Measurements from ENCODE around the gene MYO1D.
A peak's percentile ranks its signal among the peaks of the same experiment; 100 is the strongest.

MYO1D gene

GRCh38 chr17:32487473-32488176, 389.3 kb downstream of the MYO1D start:
- DNase-seq (ENCODE audit: low spot score): peak; percentile 51

GRCh38 chr17:32486701-32487472, 390.0 kb downstream of the MYO1D start, which contains the start of gene CDK5R1:
Gene CDK5R1, plus strand, starts transcription at chr17:32486993. Its CDS starts 628 bp downstream, at chr17:32487621.
- DNase-seq (ENCODE audit: low spot score): peak; percentile 91

- peak; percentile 96 for DNase-seq (ENCODE audit: low spot score)
Observed at GRCh38 chr17:32486111-32486700, 390.7 kb downstream of the MYO1D start.

GRCh38 chr17:32485261-32486110, 391.4 kb downstream of the MYO1D start:
- DNase-seq (ENCODE audit: low spot score): no peak

- no peak for DNase-seq (ENCODE audit: low spot score)
Observed at GRCh38 chr17:32484628-32485027, 392.3 kb downstream of the MYO1D start.

- DNase-seq (ENCODE audit: low spot score): no peak
Observed at GRCh38 chr17:32484041-32484461, 392.9 kb downstream of the MYO1D start.

GRCh38 chr17:32483451-32484019, 393.4 kb downstream of the MYO1D start:
- DNase-seq (ENCODE audit: low spot score): peak; percentile 87

- DNase-seq (ENCODE audit: low spot score): no peak
Observed at GRCh38 chr17:32482568-32483320, 394.2 kb downstream of the MYO1D start.

- DNase-seq (ENCODE audit: low spot score): no peak
Observed at GRCh38 chr17:32481193-32481592, 395.7 kb downstream of the MYO1D start.

GRCh38 chr17:32479074-32479617, 397.8 kb downstream of the MYO1D start:
- no peak for DNase-seq (ENCODE audit: low spot score)

GRCh38 chr17:32477220-32477619, 399.7 kb downstream of the MYO1D start:
- no peak for DNase-seq (ENCODE audit: low spot score)

- DNase-seq (ENCODE audit: low spot score): no peak
Observed at GRCh38 chr17:32475258-32475657, 401.7 kb downstream of the MYO1D start.

GRCh38 chr17:32471652-32472051, 405.3 kb downstream of the MYO1D start:
- no peak for DNase-seq (ENCODE audit: low spot score)

GRCh38 chr17:32470405-32471167, 406.3 kb downstream of the MYO1D start:
- no peak for DNase-seq (ENCODE audit: low spot score)

GRCh38 chr17:32467949-32468348, 409.0 kb downstream of the MYO1D start:
- DNase-seq (ENCODE audit: low spot score): no peak

- DNase-seq (ENCODE audit: low spot score): no peak
Observed at GRCh38 chr17:32464374-32464773, 412.6 kb downstream of the MYO1D start.

GRCh38 chr17:32463304-32463703, 413.6 kb downstream of the MYO1D start:
- no peak for DNase-seq (ENCODE audit: low spot score)

- peak; percentile 40 for DNase-seq (ENCODE audit: low spot score)
Observed at GRCh38 chr17:32461853-32462617, 414.9 kb downstream of the MYO1D start.

- DNase-seq (ENCODE audit: low spot score): no peak
Observed at GRCh38 chr17:32461498-32461852, 415.4 kb downstream of the MYO1D start.
